Measurements from ENCODE around the gene ABCF2. TPM values are rescaled to one million over a fixed set of nuclear protein-coding genes. Genes with fewer than 3 reads are reported as not detected.

ABCF2 gene
- total and polyA plus RNA-seq, 4 donors: 6.3 to 15.6 (median 10.5) TPM

- Histone ChIP-seq H3K9ac (ENCODE audit: low read depth in 1 of 2, low read length in 2 of 2) (peak overlapping the region; percentile 62 to 69), H3K27me3 (ENCODE audit: control insufficient read depth in 4 of 4, insufficient read depth in 4 of 4, low read length in 3 of 4) (no peaks in the 10 kb centered on the region), H3K36me3 (ENCODE audit: control insufficient read depth in 4 of 4, insufficient read depth in 3 of 4, low read depth in 1 of 4, low read length in 3 of 4) (peaks cover 8 to 31% (median 21%) of the 10 kb centered on the region in 4 donors), H3K9me3 (ENCODE audit: control insufficient read depth in 4 of 4, low read length in 3 of 4) (no peaks in the 10 kb centered on the region), H3K4me3 (ENCODE audit: low read depth in 1 of 3, low read length in 3 of 3) (peak overlapping the region; percentile 81 to 95 (median 90)), H3K27ac (ENCODE audit: low read depth in 1 of 2, low read length in 2 of 2) (peak overlapping the region; percentile 48 to 60), H3K4me1 (ENCODE audit: control insufficient read depth in 4 of 4, insufficient read depth in 4 of 4, low read length in 3 of 4) (peaks cover 0 to 28% (median 18%) of the 10 kb centered on the region in 4 donors)
- no peak for TF ChIP-seq HNF4A (conservative IDR thresholded peaks at IDR 0.05)
- WGBS: 3% methylated on average over 15 of the region's 15 CpGs
- DNase-seq (ENCODE audit: low spot score): no peak
Observed at GRCh38 chr7:151226560-151226874, 488 bp downstream of the ABCF2 start.

GRCh38 chr7:151225948-151226510, 976 bp downstream of the ABCF2 start:
- TF ChIP-seq TAF1 (conservative IDR thresholded peaks at IDR 0.05) (no peak), FOXA1 (IDR thresholded peaks at IDR 0.05) (no peak), HNF4G (IDR thresholded peaks at IDR 0.05) (no peak), FOXA2 (IDR thresholded peaks at IDR 0.05) (no peak), GABPA (IDR thresholded peaks at IDR 0.05 in 1 of 2, conservative IDR thresholded peaks at IDR 0.05 in 1 of 2) (no peak), ATF3 (IDR thresholded peaks at IDR 0.05) (no peak), NR2F2 (IDR thresholded peaks at IDR 0.05) (no peak), HNF4A (conservative IDR thresholded peaks at IDR 0.05) (no peak), REST (IDR thresholded peaks at IDR 0.05) (no peak), YY1 (IDR thresholded peaks at IDR 0.05) (no peak), RAD21 (IDR thresholded peaks at IDR 0.05) (no peak), SP1 (IDR thresholded peaks at IDR 0.05) (no peak), JUND (IDR thresholded peaks at IDR 0.05) (no peak), RXRA (IDR thresholded peaks at IDR 0.05) (no peak), ZBTB33 (IDR thresholded peaks at IDR 0.05) (no peak), EGR1 (IDR thresholded peaks at IDR 0.05; ENCODE audit: low read depth in 2 of 2) (no peak)
- TF ChIP-seq, protein P1, sequence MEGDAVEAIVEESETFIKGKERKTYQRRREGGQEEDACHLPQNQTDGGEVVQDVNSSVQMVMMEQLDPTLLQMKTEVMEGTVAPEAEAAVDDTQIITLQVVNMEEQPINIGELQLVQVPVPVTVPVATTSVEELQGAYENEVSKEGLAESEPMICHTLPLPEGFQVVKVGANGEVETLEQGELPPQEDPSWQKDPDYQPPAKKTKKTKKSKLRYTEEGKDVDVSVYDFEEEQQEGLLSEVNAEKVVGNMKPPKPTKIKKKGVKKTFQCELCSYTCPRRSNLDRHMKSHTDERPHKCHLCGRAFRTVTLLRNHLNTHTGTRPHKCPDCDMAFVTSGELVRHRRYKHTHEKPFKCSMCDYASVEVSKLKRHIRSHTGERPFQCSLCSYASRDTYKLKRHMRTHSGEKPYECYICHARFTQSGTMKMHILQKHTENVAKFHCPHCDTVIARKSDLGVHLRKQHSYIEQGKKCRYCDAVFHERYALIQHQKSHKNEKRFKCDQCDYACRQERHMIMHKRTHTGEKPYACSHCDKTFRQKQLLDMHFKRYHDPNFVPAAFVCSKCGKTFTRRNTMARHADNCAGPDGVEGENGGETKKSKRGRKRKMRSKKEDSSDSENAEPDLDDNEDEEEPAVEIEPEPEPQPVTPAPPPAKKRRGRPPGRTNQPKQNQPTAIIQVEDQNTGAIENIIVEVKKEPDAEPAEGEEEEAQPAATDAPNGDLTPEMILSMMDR (IDR thresholded peaks at IDR 0.05; ENCODE audit: low read depth, low read length, missing input control): no peak
- TF ChIP-seq, protein P2, sequence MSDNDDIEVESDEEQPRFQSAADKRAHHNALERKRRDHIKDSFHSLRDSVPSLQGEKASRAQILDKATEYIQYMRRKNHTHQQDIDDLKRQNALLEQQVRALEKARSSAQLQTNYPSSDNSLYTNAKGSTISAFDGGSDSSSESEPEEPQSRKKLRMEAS (IDR thresholded peaks at IDR 0.05): no peak
- H3K9ac ChIP-seq (ENCODE audit: low read depth in 1 of 2, low read length in 2 of 2): peak overlapping the region in 1 of 2 donors; percentile 62
- H3K4me3 ChIP-seq (ENCODE audit: low read depth in 1 of 3, low read length in 3 of 3): peak overlapping the region; percentile 81 to 95 (median 90)
- DNase-seq (ENCODE audit: low spot score): no peak
- H3K4me1 ChIP-seq (ENCODE audit: control insufficient read depth in 4 of 4, insufficient read depth in 4 of 4, low read length in 3 of 4): peaks cover 0 to 27% (median 17%) of the 10 kb centered on the region in 4 donors
- 56% methylated on average over 8 of the region's 8 CpGs for WGBS
- H3K36me3 ChIP-seq (ENCODE audit: control insufficient read depth in 4 of 4, insufficient read depth in 3 of 4, low read depth in 1 of 4, low read length in 3 of 4): peaks cover 9 to 33% (median 21%) of the 10 kb centered on the region in 4 donors
- no peaks in the 10 kb centered on the region for H3K27me3 ChIP-seq (ENCODE audit: control insufficient read depth in 4 of 4, insufficient read depth in 4 of 4, low read length in 3 of 4)
- no peak overlapping the region for H3K27ac ChIP-seq (ENCODE audit: low read depth in 1 of 2, low read length in 2 of 2)
- H3K9me3 ChIP-seq (ENCODE audit: control insufficient read depth in 4 of 4, low read length in 3 of 4): no peaks in the 10 kb centered on the region
